Measurements from ENCODE around the gene TSPAN18. TPM values are rescaled to one million over a fixed set of nuclear protein-coding genes. Genes with fewer than 3 reads are reported as not detected.

Gene TSPAN18
- total RNA-seq, 1 experiment from 2014 or later, result 2.8 TPM

DNA sequence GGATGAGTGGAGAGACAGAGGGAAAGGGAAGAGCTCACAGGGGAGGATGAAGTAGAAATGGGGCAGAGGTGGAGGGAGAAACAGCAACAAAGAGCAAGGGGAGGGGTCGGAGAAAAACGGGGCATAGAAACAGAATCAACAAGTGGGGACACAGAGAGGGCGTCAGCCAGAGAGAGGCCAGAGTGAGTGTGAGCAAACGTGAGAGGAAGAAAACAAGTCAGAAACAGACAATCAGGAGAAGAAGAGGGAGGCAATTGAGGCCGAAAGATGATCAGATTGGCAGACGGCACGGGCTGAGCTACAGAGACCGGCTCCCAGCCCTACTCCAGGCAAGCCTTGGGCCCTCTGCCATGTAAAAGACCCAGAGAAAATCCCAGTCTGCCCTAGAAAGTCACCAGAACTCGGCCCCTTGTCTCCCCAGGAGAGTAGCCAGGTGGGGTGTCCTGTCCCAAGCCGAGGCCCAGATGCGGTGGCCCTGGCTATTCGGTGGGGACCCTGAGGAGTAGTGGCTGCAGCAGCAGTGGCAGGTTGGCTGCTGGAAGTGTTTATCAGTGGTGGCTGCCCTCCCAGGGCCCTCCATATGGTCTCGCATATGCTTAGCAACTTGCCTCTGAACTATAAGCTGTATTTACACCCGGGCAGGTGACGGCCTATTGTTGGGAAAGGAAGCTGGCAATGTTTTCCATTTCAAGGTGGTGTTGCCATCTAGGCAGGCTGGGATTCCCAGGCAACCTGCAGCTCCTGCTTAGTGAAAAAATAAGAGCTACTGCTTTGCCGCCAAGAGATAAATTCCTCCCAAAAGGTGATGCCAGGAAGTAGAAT, 14.8 kb upstream of the TSPAN18 start:
- CTCF ChIA-PET, result interaction anchor here (0.5 kb wide), 1 partner anchor 94 kb away, joined by 3 read pairs; no protein-coding TSS in a partner anchor

GRCh38 chr11:44713022-44713421, 13.7 kb upstream of the TSPAN18 start:
- Histone ChIP-seq H3K9me3 (ENCODE audit: low read depth, low read length, poor library complexity, severe bottlenecking) (no peaks in the 10 kb centered on the region), H3K4me3 (ENCODE audit: low read depth, low read length, poor library complexity, severe bottlenecking) (no peak overlapping the region), H3K27me3 (replicated peaks; ENCODE audit: insufficient read depth, low read depth, low read length, poor library complexity) (no peaks in the 10 kb centered on the region), H3K4me1 (ENCODE audit: insufficient read depth, low read length, poor library complexity, severe bottlenecking) (no peaks in the 10 kb centered on the region), H3K36me3 (ENCODE audit: insufficient read depth, low read length, poor library complexity, severe bottlenecking) (no peaks in the 10 kb centered on the region), H3K27ac (ENCODE audit: low read depth, low read length, poor library complexity, severe bottlenecking) (no peak overlapping the region)
- intact Hi-C loops (cut with micrococcal nuclease; ENCODE audit: unreplicated experiment), result no loop called here
- CTCF ChIA-PET, result no interaction called here
- no peak for DNase-seq (ENCODE audit: low spot score)
- TF ChIP-seq CTCF (conservative IDR thresholded peaks at IDR 0.05; ENCODE audit: low read depth, low read length) (no peak), EZH2 (IDR thresholded peaks at IDR 0.05; ENCODE audit: borderline replicate concordance, low read depth, low read length, poor library complexity, severe bottlenecking) (no peak)
- no TSS peak for BruUV-seq (replicated peaks)
- POLR2A ChIA-PET (ENCODE audit: low non-redundant PET), result no interaction called here

More for the DNA sequence above, 14.8 kb upstream of the TSPAN18 start:
- TF ChIP-seq CTCF (conservative IDR thresholded peaks at IDR 0.05; ENCODE audit: low read depth, low read length), result no peak
- no peak for TF ChIP-seq EZH2 (IDR thresholded peaks at IDR 0.05; ENCODE audit: borderline replicate concordance, low read depth, low read length, poor library complexity, severe bottlenecking)
- DNase-seq (ENCODE audit: low spot score), result no peak
- intact Hi-C loops (cut with micrococcal nuclease; ENCODE audit: unreplicated experiment), result no loop called here
- H3K9me3 ChIP-seq (ENCODE audit: low read depth, low read length, poor library complexity, severe bottlenecking), result no peaks in the 10 kb centered on the region
- BruUV-seq (replicated peaks), result no TSS peak
- H3K36me3 ChIP-seq (ENCODE audit: insufficient read depth, low read length, poor library complexity, severe bottlenecking), result no peaks in the 10 kb centered on the region
- POLR2A ChIA-PET (ENCODE audit: low non-redundant PET), result interaction anchor here (0.5 kb wide), 1 partner anchor 54 kb away, joined by 3 read pairs; no protein-coding TSS in a partner anchor
- H3K4me3 ChIP-seq (ENCODE audit: low read depth, low read length, poor library complexity, severe bottlenecking), result no peak overlapping the region
- no peak overlapping the region for H3K27ac ChIP-seq (ENCODE audit: low read depth, low read length, poor library complexity, severe bottlenecking)
- H3K4me1 ChIP-seq (ENCODE audit: insufficient read depth, low read length, poor library complexity, severe bottlenecking), result no peaks in the 10 kb centered on the region
- no peaks in the 10 kb centered on the region for H3K27me3 ChIP-seq (replicated peaks; ENCODE audit: insufficient read depth, low read depth, low read length, poor library complexity)

DNA sequence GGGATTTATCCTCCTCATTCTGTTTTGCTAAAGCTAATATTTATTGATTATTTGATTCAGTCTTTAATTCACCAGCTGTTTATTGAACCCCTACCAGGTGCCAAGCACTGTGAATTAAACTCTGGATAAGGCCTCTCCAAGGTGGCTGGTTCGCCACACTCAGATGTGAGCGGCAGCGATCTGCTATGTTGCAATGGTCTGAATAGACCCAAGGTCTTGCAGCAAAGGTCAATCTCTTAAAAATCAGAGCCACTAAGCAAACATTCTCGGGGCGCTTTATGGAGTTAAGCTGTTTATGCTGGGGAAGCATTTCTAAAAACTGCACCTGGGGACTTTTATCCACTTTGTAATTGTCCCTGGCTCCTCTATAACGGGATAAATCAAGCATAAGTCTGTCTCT, 10.5 kb upstream of the TSPAN18 start:
- intact Hi-C loops (cut with micrococcal nuclease; ENCODE audit: unreplicated experiment), result no loop called here
- Histone ChIP-seq H3K36me3 (ENCODE audit: insufficient read depth, low read length, poor library complexity, severe bottlenecking) (no peaks in the 10 kb centered on the region), H3K9me3 (ENCODE audit: low read depth, low read length, poor library complexity, severe bottlenecking) (no peaks in the 10 kb centered on the region), H3K4me1 (ENCODE audit: insufficient read depth, low read length, poor library complexity, severe bottlenecking) (no peaks in the 10 kb centered on the region), H3K4me3 (ENCODE audit: low read depth, low read length, poor library complexity, severe bottlenecking) (no peak overlapping the region), H3K27me3 (replicated peaks; ENCODE audit: insufficient read depth, low read depth, low read length, poor library complexity) (no peaks in the 10 kb centered on the region), H3K27ac (ENCODE audit: low read depth, low read length, poor library complexity, severe bottlenecking) (no peak overlapping the region)
- ChIA-PET POLR2A (ENCODE audit: low non-redundant PET) (no interaction called here), CTCF (no interaction called here)
- BruUV-seq (replicated peaks), result no TSS peak
- no peak for TF ChIP-seq EZH2 (IDR thresholded peaks at IDR 0.05; ENCODE audit: borderline replicate concordance, low read depth, low read length, poor library complexity, severe bottlenecking)
- TF ChIP-seq CTCF (conservative IDR thresholded peaks at IDR 0.05; ENCODE audit: low read depth, low read length), result no peak
- no peak for DNase-seq (ENCODE audit: low spot score)

Measured in A673 (cell line).